ENCODE data around the gene OBSCN. TPM values are rescaled to one million over a fixed set of nuclear protein-coding genes. Genes with fewer than 3 reads are reported as not detected.

OBSCN gene
- polyA plus RNA-seq, 4 donors = 14.3 to 42.9 (median 24.9) TPM

GRCh38 chr1:228303596-228303995, 95.8 kb downstream of the OBSCN start:
- no peak for DNase-seq (ENCODE audit: low read depth in 4 of 4, low spot score in 3 of 4)

DNA sequence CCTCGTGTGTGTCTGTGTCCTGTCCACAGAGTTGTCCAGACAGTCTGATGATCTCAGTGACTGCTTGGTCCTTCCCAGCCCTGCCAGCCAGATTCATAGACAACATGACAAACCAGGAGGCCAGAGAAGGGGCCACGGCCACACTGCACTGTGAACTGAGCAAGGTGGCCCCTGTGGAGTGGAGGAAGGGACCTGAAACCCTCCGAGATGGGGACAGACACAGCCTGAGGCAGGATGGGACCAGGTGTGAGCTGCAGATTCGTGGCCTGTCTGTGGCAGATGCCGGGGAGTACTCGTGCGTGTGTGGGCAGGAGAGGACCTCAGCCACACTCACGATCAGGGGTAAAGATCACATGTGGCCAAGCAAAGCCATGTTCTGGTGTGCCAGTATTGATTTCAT, 96.4 kb downstream of the OBSCN start:
- DNase-seq (ENCODE audit: low read depth in 4 of 4, low spot score in 3 of 4) = no peak

GRCh38 chr1:228304766-228305395, 97.0 kb downstream of the OBSCN start:
- no peak for DNase-seq (ENCODE audit: low read depth in 4 of 4, low spot score in 3 of 4)

DNA sequence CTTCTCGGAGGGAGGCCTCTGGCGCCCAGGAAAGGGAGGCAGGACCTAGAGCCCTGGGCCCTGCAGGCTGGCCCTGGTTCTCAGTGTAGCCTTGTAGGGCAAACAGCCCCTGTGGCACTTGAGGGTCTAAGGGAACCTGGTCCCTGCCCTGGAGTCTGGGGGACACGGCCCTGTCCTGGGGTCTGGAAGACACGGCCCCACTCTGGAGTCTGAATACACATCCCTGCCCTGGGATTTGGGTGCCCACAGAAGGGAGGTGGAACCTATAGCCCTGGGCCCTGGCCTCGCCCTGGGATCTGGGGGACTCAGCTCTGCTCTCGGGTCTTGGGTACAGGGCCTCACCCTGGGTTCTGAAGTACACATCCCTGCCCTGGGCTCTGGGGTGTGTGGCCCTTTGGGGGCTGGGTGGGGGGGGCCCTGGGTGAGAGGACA, 97.9 kb downstream of the OBSCN start:
- DNase-seq (ENCODE audit: low read depth in 4 of 4, low spot score in 3 of 4) = no peak

- no peak for DNase-seq (ENCODE audit: low read depth in 4 of 4, low spot score in 3 of 4)
Observed at GRCh38 chr1:228306275-228307217, 98.7 kb downstream of the OBSCN start.

DNA sequence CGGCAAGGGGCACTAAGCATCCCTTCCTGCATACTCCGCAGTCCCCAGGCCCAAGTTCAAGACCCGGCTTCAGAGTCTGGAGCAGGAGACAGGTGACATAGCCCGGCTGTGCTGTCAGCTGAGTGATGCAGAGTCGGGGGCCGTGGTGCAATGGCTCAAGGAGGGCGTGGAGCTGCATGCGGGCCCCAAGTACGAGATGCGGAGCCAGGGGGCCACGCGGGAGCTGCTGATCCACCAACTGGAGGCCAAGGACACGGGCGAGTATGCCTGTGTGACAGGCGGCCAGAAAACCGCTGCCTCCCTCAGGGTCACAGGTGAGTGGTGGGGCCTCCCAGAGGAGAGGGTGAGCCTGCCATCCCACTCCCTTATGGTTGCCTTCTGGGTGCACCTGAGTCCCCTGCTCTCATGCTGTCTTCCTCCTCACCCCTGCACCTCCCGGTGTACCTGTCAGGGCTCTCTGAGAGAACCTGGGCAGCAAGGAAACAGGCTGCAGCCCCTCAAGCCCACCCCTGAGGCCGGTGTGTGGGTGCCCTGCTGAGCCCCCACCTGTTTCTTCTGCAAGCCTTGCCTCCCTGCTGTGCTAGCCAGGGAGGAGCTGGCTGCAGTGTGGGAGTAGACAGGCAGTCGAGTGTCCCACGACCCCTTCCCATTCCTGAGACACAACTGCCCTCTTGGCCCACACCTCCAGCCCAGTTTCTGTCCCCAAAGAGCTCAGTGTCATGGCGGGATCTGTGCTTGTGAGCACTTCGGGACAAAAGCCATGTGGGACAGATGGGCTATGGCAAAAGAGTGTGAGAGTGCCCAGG, 99.6 kb downstream of the OBSCN start:
- DNase-seq (ENCODE audit: low read depth in 4 of 4, low spot score in 3 of 4) = no peak

GRCh38 chr1:228308085-228308601, 100.3 kb downstream of the OBSCN start:
- no peak for DNase-seq (ENCODE audit: low read depth in 4 of 4, low spot score in 3 of 4)

DNA sequence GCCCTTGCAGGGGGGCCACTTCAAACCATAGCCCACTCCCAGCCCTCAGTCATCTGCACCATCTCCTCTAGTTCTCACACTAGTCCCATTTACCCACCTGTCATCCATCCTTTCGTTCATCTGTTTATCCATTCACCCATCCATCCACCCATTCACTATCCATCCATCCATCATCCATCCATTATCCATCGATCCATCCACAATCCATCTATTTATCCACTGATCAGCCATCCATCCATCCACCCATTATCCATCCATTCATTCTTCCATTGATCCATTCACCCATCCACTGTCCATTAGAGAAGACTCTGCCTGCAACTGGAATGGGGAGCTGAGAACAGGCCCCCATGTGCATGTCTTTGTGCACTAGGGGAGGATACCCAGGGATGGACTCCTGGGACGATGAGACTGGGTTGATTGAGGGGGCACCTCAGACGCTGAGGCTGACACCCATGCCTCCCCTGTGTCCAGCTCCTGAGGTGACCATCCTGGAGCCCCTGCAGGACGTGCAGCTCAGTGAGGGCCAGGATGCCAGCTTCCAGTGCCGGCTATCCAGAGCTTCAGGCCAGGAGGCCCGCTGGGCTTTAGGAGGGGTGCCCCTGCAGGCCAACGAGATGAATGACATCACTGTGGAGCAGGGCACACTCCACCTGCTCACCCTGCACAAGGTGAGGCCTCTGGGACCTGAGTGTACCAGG, 100.9 kb downstream of the OBSCN start:
- DNase-seq (ENCODE audit: low read depth in 4 of 4, low spot score in 3 of 4) = no peak

- no peak for DNase-seq (ENCODE audit: low read depth in 4 of 4, low spot score in 3 of 4)
Observed at GRCh38 chr1:228309326-228310067, 101.7 kb downstream of the OBSCN start.

- no peak for DNase-seq (ENCODE audit: low read depth in 4 of 4, low spot score in 3 of 4)
Observed at GRCh38 chr1:228310162-228310792, 102.4 kb downstream of the OBSCN start.

DNA sequence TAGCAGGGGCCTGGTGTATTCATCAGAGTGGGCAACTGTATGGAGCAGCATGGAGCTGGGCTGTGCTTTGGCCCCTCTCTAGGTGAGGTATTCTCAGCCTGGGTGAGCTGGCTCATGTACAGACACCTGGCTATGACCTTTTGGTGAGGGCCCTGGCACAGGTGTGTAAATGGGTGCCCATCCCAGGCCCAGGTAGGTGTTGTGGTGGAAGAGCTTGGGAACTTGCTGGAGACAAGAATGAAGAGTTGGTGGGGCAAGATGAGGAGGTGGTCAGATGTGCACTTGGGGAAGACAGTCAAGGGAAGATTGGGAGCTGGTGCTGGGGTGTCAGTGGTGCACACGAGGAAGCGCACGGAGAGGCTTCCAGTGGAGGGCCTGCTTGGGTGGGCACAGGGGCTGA, 103.2 kb downstream of the OBSCN start:
- no peak for DNase-seq (ENCODE audit: low read depth in 4 of 4, low spot score in 3 of 4)

- DNase-seq (ENCODE audit: low read depth in 4 of 4, low spot score in 3 of 4) = no peak
Observed at GRCh38 chr1:228312136-228312764, 104.4 kb downstream of the OBSCN start.

GRCh38 chr1:228313536-228314277, 105.9 kb downstream of the OBSCN start:
- DNase-seq (ENCODE audit: low read depth in 4 of 4, low spot score in 3 of 4) = no peak

DNA sequence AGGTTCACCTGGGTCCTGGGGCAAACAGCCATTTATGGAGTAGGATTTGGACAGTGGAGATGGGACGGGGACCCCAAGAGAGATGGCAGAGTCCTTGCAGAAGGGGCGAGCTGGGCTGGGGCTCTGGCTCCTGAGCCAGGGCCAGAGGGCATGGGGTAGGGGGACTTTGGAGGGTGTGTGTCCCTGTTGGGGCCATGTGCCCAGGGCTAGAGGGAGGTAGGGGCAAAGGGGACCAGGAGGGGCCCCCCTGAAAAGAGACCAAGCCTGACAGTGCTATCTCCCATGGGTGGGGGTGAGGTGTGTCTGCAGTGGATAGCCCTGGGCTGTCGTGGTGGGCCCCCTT, 106.4 kb downstream of the OBSCN start:
- no peak for DNase-seq (ENCODE audit: low read depth in 4 of 4, low spot score in 3 of 4)

GRCh38 chr1:228314658-228315483, 107.0 kb downstream of the OBSCN start:
- DNase-seq (ENCODE audit: low read depth in 4 of 4, low spot score in 3 of 4) = no peak

- no peak for DNase-seq (ENCODE audit: low read depth in 4 of 4, low spot score in 3 of 4)
Observed at GRCh38 chr1:228315484-228315944, 107.7 kb downstream of the OBSCN start.

DNA sequence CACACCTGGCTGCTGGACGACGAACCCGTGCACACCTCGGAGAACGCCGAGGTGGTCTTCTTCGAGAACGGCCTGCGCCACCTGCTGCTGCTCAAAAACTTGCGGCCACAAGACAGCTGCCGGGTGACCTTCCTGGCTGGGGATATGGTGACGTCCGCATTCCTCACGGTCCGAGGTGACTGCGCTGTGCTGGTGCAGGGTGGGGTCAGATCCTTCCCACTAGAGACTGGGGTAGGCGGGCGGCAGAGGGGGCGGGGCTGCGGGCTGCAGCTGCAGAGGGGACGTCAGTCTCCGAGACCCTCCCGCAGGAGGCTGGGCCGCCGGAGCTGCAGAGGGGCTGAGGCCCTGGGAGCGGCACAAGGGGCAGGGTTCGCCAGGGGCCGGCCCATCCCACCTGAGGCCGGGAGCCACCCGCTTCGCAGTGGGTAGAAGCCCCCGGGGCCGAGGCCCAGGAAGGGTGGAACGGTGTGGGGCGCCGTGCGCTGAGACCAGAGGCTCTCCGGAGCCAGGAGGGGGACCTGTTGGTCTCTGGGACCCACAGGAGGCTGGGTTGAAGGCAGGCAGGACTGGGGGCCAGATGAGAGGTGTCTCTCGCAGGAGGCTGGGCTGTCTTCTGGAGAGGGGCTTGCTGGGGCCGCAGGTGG, 108.2 kb downstream of the OBSCN start:
- DNase-seq (ENCODE audit: low read depth in 4 of 4, low spot score in 3 of 4) = peak in 2 of 4 donors; percentile 12 to 16

All from left renal pelvis (tissue), 4 donors.